Spleen (tissue), 7 donors: Measurements from ENCODE around the gene CSTB.

Experiments
- POLR2A ChIP-seq, 3 donors: fragments of 450-650 bp; IDR thresholded peaks; one replicate each; pipeline ENCODE4 v1.5.1; 2017; ENCODE audit warnings: antibody characterized with exemption in 3 of 3, mild to moderate bottlenecking in 1 of 3
- POLR2AphosphoS5 ChIP-seq, 3 donors: sonication (generic); formaldehyde crosslinking; IDR thresholded peaks; one replicate each; pipeline ENCODE4 v1.5.1; 2017; ENCODE audit warnings: antibody characterized with exemption in 3 of 3
- TF ChIP-seq, protein P1 (sequence below), 11 experiments: fragments of 200-600 bp in 7 of 11; fragments of 450-650 bp in 4 of 11; sonication (generic) in 4 of 11; IDR thresholded peaks in 8 of 11; conservative IDR thresholded peaks in 3 of 11; 1 replicate in 7 of 11; 2 replicates in 4 of 11; pipeline versions ENCODE4 v1.4.0 to v1.8.0; 2016 to 2021; ENCODE audit warnings: antibody characterized with exemption in 11 of 11, inconsistent platforms in 4 of 11, mild to moderate bottlenecking in 1 of 11
- donor health status: DM: no; HTN: no; CAD: no; lungs with moderate emphysema.
- donor health status: DM: no; HTN: no; CAD: no.
- donor health status: DM: no; HTN: no; CAD: no.

DNA sequence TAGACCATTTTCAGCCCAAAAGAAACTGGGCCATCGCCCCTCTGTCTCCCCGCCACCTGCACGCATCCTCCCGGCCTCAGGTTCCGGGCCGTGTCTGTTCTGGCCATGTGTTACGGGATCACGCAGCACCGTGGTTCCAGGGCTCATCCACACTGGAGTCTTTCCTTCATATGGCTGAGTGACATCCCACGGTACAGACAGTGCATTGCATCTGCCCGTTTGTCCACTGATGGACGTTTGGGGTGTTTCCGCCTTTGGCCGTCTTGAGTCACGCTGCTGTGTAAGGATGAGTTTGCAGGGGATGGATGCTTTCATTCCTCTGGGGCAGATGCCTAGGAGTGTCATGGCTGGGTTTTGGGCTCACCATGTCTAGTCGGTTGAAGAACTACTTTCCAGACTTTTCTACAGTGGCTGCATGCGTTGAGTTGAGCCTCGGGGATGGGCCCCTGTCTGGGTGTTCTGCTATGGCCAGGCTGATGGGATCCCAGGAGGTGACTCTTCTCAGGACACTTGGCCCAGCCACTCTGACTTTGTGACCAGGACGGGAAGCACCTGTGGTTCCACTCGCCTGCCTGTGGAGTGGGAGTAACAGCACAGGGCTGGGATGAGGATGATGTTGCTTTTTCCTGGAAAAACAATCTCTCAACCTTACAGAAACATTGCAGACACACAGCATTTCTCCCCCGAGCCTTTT lies 30.1 kb upstream of the CSTB start:
- TF ChIP-seq, protein P1, sequence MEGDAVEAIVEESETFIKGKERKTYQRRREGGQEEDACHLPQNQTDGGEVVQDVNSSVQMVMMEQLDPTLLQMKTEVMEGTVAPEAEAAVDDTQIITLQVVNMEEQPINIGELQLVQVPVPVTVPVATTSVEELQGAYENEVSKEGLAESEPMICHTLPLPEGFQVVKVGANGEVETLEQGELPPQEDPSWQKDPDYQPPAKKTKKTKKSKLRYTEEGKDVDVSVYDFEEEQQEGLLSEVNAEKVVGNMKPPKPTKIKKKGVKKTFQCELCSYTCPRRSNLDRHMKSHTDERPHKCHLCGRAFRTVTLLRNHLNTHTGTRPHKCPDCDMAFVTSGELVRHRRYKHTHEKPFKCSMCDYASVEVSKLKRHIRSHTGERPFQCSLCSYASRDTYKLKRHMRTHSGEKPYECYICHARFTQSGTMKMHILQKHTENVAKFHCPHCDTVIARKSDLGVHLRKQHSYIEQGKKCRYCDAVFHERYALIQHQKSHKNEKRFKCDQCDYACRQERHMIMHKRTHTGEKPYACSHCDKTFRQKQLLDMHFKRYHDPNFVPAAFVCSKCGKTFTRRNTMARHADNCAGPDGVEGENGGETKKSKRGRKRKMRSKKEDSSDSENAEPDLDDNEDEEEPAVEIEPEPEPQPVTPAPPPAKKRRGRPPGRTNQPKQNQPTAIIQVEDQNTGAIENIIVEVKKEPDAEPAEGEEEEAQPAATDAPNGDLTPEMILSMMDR (IDR thresholded peaks at IDR 0.05 in 8 of 11, conservative IDR thresholded peaks at IDR 0.05 in 3 of 11), result no peak
- no peak for TF ChIP-seq POLR2A (IDR thresholded peaks at IDR 0.05)
- TF ChIP-seq POLR2AphosphoS5 (IDR thresholded peaks at IDR 0.05), result peak in 1 of 3 donors; percentile 23
